Tibial nerve (tissue), 4 donors: Measurements from ENCODE around the gene QPCTL.

Experiments
- CTCF ChIP-seq, 5 experiments: fragments of 200-600 bp in 3 of 5; fragments of 450-650 bp in 2 of 5; sonication (generic) in 3 of 5; IDR thresholded peaks; one replicate each; pipeline ENCODE4 v1.5.1; 2016 to 2019; ENCODE audit warnings: antibody characterized with exemption in 5 of 5, mild to moderate bottlenecking in 3 of 5, moderate library complexity in 2 of 5
- EP300 ChIP-seq, 2 donors: sonication (generic); formaldehyde crosslinking; IDR thresholded peaks; one replicate each; pipeline ENCODE4 v1.6.1; 2017; ENCODE audit warnings: antibody characterized with exemption in 2 of 2, mild to moderate bottlenecking in 1 of 2
- POLR2A ChIP-seq, 2 donors: fragments of 450-650 bp; IDR thresholded peaks; one replicate each; pipeline ENCODE4 v1.6.1; 2017; ENCODE audit warnings: antibody characterized with exemption in 2 of 2, mild to moderate bottlenecking in 2 of 2, moderate library complexity in 2 of 2

- TF ChIP-seq CTCF (IDR thresholded peaks at IDR 0.05) (no peak), EP300 (IDR thresholded peaks at IDR 0.05) (no peak), POLR2A (IDR thresholded peaks at IDR 0.05) (no peak)
These were observed 50.5 kb downstream of the QPCTL start for GRCh38 chr19:45742969-45743368.
